ENCODE measurements around the gene SEC14L6.

The SEC14L6 gene

GRCh38 chr22:30511911-30512310, 34.6 kb downstream of the SEC14L6 start:
- Histone ChIP-seq H3K27ac (ENCODE audit: low read depth, low read length) (no peak overlapping the region), H3K36me3 (ENCODE audit: low read length) (no peaks in the 10 kb centered on the region), H2AFZ (ENCODE audit: low read depth, low read length, severe bottlenecking) (no peak overlapping the region), H4K20me1 (ENCODE audit: low read depth, low read length) (no peaks in the 10 kb centered on the region), H3K9me2 (replicated peaks; ENCODE audit: insufficient read depth, low read length) (no peaks in the 10 kb centered on the region), H3K4me2 (ENCODE audit: low read depth, low read length, poor library complexity, severe bottlenecking) (no peak overlapping the region), H3K27me3 (ENCODE audit: low read length) (no peaks in the 10 kb centered on the region), H3F3A (ENCODE audit: insufficient read depth) (no peaks in the 10 kb centered on the region), H3K79me2 (ENCODE audit: insufficient read depth, low read length) (no peaks in the 10 kb centered on the region), H3K9me3 (ENCODE audit: insufficient read depth, low read length) (no peaks in the 10 kb centered on the region), H3K4me3 (ENCODE audit: insufficient read depth, low read length, poor library complexity, severe bottlenecking) (no peak overlapping the region), H3K9ac (ENCODE audit: low read length) (no peak overlapping the region)
- TF ChIP-seq, protein P1, sequence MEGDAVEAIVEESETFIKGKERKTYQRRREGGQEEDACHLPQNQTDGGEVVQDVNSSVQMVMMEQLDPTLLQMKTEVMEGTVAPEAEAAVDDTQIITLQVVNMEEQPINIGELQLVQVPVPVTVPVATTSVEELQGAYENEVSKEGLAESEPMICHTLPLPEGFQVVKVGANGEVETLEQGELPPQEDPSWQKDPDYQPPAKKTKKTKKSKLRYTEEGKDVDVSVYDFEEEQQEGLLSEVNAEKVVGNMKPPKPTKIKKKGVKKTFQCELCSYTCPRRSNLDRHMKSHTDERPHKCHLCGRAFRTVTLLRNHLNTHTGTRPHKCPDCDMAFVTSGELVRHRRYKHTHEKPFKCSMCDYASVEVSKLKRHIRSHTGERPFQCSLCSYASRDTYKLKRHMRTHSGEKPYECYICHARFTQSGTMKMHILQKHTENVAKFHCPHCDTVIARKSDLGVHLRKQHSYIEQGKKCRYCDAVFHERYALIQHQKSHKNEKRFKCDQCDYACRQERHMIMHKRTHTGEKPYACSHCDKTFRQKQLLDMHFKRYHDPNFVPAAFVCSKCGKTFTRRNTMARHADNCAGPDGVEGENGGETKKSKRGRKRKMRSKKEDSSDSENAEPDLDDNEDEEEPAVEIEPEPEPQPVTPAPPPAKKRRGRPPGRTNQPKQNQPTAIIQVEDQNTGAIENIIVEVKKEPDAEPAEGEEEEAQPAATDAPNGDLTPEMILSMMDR (IDR thresholded peaks at IDR 0.05; ENCODE audit: insufficient read depth, low read length, poor library complexity, severe bottlenecking), result no peak
- TF ChIP-seq EZH2phosphoT487 (conservative IDR thresholded peaks at IDR 0.05; ENCODE audit: low read length), result no peak

DNA sequence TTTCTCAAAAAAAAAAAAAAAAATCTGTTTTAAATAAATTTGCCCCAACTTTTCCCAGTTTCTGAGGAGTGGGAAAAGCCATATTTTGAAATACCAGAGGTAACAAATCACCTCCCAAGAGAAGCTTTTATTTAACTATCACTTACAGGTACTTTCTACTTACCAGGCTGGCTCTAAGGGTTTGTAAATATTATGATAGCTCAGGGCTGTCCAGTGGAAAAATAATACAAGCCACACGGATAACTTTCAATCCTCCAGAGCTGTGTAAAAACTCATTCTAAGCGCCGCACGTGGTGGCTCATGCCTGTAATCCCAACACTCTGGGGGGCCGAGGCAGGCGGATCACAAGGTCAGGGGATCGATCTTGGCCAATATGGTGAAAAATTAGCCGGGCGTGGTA, 35.4 kb downstream of the SEC14L6 start:
- no peaks in the 10 kb centered on the region for H4K20me1 ChIP-seq (ENCODE audit: low read depth, low read length)
- no peaks in the 10 kb centered on the region for H3K9me3 ChIP-seq (ENCODE audit: insufficient read depth, low read length)
- H3K36me3 ChIP-seq (ENCODE audit: low read length), result no peaks in the 10 kb centered on the region
- no peak for TF ChIP-seq EZH2phosphoT487 (conservative IDR thresholded peaks at IDR 0.05; ENCODE audit: low read length)
- H3K4me2 ChIP-seq (ENCODE audit: low read depth, low read length, poor library complexity, severe bottlenecking), result no peak overlapping the region
- no peaks in the 10 kb centered on the region for H3K9me2 ChIP-seq (replicated peaks; ENCODE audit: insufficient read depth, low read length)
- H3K27me3 ChIP-seq (ENCODE audit: low read length), result no peaks in the 10 kb centered on the region
- H3K79me2 ChIP-seq (ENCODE audit: insufficient read depth, low read length), result no peaks in the 10 kb centered on the region
- no peaks in the 10 kb centered on the region for H3F3A ChIP-seq (ENCODE audit: insufficient read depth)
- no peak overlapping the region for H3K9ac ChIP-seq (ENCODE audit: low read length)
- H3K4me3 ChIP-seq (ENCODE audit: insufficient read depth, low read length, poor library complexity, severe bottlenecking), result no peak overlapping the region
- no peak overlapping the region for H3K27ac ChIP-seq (ENCODE audit: low read depth, low read length)
- no peak overlapping the region for H2AFZ ChIP-seq (ENCODE audit: low read depth, low read length, severe bottlenecking)

GRCh38 chr22:30508216-30508615, 38.3 kb downstream of the SEC14L6 start:
- no peak overlapping the region for H2AFZ ChIP-seq (ENCODE audit: low read depth, low read length, severe bottlenecking)

DNA sequence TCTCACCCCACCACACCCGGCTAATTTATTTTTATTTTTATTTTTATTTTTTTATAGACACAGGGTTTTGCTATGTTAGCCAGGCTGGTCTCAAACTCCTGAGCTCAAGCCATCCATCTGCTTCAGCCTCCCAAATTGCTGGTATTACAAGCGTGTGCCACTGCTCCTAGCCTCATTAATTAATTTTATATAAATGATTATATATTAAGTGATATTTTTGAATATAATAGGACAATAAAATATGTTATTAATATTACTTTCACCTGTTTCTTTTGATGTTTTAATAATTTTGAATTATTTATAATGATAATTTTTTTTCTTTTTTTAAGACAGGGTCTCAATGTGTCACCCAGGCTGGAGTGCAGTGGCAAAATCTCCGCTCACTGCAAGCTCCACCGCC, 38.9 kb downstream of the SEC14L6 start:
- Histone ChIP-seq H4K20me1 (ENCODE audit: low read depth, low read length) (no peaks in the 10 kb centered on the region), H3K9me2 (replicated peaks; ENCODE audit: insufficient read depth, low read length) (no peaks in the 10 kb centered on the region), H3K9ac (ENCODE audit: low read length) (no peak overlapping the region), H3K36me3 (ENCODE audit: low read length) (no peaks in the 10 kb centered on the region), H3K79me2 (ENCODE audit: insufficient read depth, low read length) (no peaks in the 10 kb centered on the region), H3K27ac (ENCODE audit: low read depth, low read length) (no peak overlapping the region), H3K4me2 (ENCODE audit: low read depth, low read length, poor library complexity, severe bottlenecking) (no peak overlapping the region), H3K4me3 (ENCODE audit: insufficient read depth, low read length, poor library complexity, severe bottlenecking) (no peak overlapping the region), H2AFZ (ENCODE audit: low read depth, low read length, severe bottlenecking) (no peak overlapping the region), H3K9me3 (ENCODE audit: insufficient read depth, low read length) (no peaks in the 10 kb centered on the region), H3F3A (ENCODE audit: insufficient read depth) (no peaks in the 10 kb centered on the region), H3K27me3 (ENCODE audit: low read length) (no peaks in the 10 kb centered on the region)
- TF ChIP-seq, protein P1 (IDR thresholded peaks at IDR 0.05; ENCODE audit: insufficient read depth, low read length, poor library complexity, severe bottlenecking), result no peak
- TF ChIP-seq EZH2phosphoT487 (conservative IDR thresholded peaks at IDR 0.05; ENCODE audit: low read length), result no peak

More at GRCh38 chr22:30508216-30508615, 38.3 kb downstream of the SEC14L6 start:
- H3F3A ChIP-seq (ENCODE audit: insufficient read depth), result no peaks in the 10 kb centered on the region
- no peak overlapping the region for H3K4me3 ChIP-seq (ENCODE audit: insufficient read depth, low read length, poor library complexity, severe bottlenecking)
- no peaks in the 10 kb centered on the region for H3K36me3 ChIP-seq (ENCODE audit: low read length)
- H3K27me3 ChIP-seq (ENCODE audit: low read length), result no peaks in the 10 kb centered on the region
- no peak overlapping the region for H3K27ac ChIP-seq (ENCODE audit: low read depth, low read length)
- H3K9me2 ChIP-seq (replicated peaks; ENCODE audit: insufficient read depth, low read length), result no peaks in the 10 kb centered on the region
- no peak overlapping the region for H3K4me2 ChIP-seq (ENCODE audit: low read depth, low read length, poor library complexity, severe bottlenecking)
- no peaks in the 10 kb centered on the region for H3K9me3 ChIP-seq (ENCODE audit: insufficient read depth, low read length)
- TF ChIP-seq, protein P1 (IDR thresholded peaks at IDR 0.05; ENCODE audit: insufficient read depth, low read length, poor library complexity, severe bottlenecking), result no peak
- TF ChIP-seq EZH2phosphoT487 (conservative IDR thresholded peaks at IDR 0.05; ENCODE audit: low read length), result no peak
- H3K9ac ChIP-seq (ENCODE audit: low read length), result no peak overlapping the region
- H4K20me1 ChIP-seq (ENCODE audit: low read depth, low read length), result no peaks in the 10 kb centered on the region
- no peaks in the 10 kb centered on the region for H3K79me2 ChIP-seq (ENCODE audit: insufficient read depth, low read length)
